Prostate gland (tissue), 2 donors: ENCODE measurements around the gene HS6ST3.

Source experiments
- CTCF ChIP-seq, 4 experiments: fragments of 200-600 bp in 2 of 4; fragments of 450-650 bp in 2 of 4; sonication (generic) in 2 of 4; IDR thresholded peaks; 1 replicate in 3 of 4; 2 replicates in 1 of 4; pipeline ENCODE4 v1.5.1; 2016 to 2019; ENCODE audit warnings: antibody characterized with exemption in 4 of 4, mild to moderate bottlenecking in 2 of 4, moderate library complexity in 2 of 4
- POLR2A ChIP-seq: fragments of 450-650 bp; IDR thresholded peaks from one replicate; pipeline ENCODE4 v1.6.1; 2016; ENCODE audit warnings: antibody characterized with exemption, mild to moderate bottlenecking
- POLR2AphosphoS5 ChIP-seq: sonication (generic); formaldehyde crosslinking; IDR thresholded peaks from one replicate; pipeline ENCODE4 v1.6.1; 2017; ENCODE audit warnings: antibody characterized with exemption

- TF ChIP-seq CTCF (IDR thresholded peaks at IDR 0.05) (no peak), POLR2AphosphoS5 (no peak), POLR2A (no peak)
These were observed 71.2 kb downstream of the HS6ST3 start for GRCh38 chr13:96161141-96161540.
